Measurements from ENCODE around the gene LRFN3. TPM values are rescaled to one million over a fixed set of nuclear protein-coding genes. Genes with fewer than 3 reads are reported as not detected.

Gene LRFN3
- total RNA-seq, 1 experiment from 2014 or later: 20.6 TPM

DNA sequence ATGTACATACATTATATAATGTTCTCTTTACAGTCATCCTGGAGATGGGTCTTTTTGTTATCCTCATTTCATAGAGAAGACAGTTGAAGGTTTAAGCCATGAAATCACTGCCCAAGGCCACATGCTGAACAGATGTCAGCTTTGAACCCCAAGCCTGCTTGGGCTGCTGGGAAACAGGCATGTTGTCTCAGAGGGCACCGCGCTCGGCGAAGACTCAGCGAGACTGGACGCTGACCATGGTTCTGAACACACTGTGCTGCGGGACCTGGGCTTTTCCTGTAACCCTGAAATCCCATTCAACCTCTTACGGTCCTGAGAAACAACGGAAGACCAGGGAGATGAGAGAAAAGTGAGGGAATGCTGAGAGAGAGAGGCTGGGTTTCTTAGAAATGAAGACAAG is 27.3 kb downstream of the LRFN3 start (continued):
- TF ChIP-seq, protein P1, sequence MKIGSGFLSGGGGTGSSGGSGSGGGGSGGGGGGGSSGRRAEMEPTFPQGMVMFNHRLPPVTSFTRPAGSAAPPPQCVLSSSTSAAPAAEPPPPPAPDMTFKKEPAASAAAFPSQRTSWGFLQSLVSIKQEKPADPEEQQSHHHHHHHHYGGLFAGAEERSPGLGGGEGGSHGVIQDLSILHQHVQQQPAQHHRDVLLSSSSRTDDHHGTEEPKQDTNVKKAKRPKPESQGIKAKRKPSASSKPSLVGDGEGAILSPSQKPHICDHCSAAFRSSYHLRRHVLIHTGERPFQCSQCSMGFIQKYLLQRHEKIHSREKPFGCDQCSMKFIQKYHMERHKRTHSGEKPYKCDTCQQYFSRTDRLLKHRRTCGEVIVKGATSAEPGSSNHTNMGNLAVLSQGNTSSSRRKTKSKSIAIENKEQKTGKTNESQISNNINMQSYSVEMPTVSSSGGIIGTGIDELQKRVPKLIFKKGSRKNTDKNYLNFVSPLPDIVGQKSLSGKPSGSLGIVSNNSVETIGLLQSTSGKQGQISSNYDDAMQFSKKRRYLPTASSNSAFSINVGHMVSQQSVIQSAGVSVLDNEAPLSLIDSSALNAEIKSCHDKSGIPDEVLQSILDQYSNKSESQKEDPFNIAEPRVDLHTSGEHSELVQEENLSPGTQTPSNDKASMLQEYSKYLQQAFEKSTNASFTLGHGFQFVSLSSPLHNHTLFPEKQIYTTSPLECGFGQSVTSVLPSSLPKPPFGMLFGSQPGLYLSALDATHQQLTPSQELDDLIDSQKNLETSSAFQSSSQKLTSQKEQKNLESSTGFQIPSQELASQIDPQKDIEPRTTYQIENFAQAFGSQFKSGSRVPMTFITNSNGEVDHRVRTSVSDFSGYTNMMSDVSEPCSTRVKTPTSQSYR (CRISPR knock-in tag; IDR thresholded peaks at IDR 0.05): peak; percentile 77; the same call in 1 of the 2 replicates
- TF ChIP-seq, protein P2, sequence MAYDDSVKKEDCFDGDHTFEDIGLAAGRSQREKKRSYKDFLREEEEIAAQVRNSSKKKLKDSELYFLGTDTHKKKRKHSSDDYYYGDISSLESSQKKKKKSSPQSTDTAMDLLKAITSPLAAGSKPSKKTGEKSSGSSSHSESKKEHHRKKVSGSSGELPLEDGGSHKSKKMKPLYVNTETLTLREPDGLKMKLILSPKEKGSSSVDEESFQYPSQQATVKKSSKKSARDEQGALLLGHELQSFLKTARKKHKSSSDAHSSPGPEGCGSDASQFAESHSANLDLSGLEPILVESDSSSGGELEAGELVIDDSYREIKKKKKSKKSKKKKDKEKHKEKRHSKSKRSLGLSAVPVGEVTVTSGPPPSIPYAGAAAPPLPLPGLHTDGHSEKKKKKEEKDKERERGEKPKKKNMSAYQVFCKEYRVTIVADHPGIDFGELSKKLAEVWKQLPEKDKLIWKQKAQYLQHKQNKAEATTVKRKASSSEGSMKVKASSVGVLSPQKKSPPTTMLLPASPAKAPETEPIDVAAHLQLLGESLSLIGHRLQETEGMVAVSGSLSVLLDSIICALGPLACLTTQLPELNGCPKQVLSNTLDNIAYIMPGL (CRISPR knock-in tag; IDR thresholded peaks at IDR 0.05): no peak
- TF ChIP-seq MXD4 (CRISPR knock-in tag; IDR thresholded peaks at IDR 0.05; ENCODE audit: borderline replicate concordance): no peak
- no peak for TF ChIP-seq ZNF423 (CRISPR knock-in tag; IDR thresholded peaks at IDR 0.05)
- TF ChIP-seq TP53 (CRISPR knock-in tag; IDR thresholded peaks at IDR 0.05): 0 out of 2 replicates have a peak, but pooled peaks have one; percentile 64
- TF ChIP-seq, protein P3, sequence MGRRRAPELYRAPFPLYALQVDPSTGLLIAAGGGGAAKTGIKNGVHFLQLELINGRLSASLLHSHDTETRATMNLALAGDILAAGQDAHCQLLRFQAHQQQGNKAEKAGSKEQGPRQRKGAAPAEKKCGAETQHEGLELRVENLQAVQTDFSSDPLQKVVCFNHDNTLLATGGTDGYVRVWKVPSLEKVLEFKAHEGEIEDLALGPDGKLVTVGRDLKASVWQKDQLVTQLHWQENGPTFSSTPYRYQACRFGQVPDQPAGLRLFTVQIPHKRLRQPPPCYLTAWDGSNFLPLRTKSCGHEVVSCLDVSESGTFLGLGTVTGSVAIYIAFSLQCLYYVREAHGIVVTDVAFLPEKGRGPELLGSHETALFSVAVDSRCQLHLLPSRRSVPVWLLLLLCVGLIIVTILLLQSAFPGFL (CRISPR knock-in tag; IDR thresholded peaks at IDR 0.05; ENCODE audit: borderline replicate concordance): no peak
- no peak for TF ChIP-seq ZNF317 (CRISPR knock-in tag; IDR thresholded peaks at IDR 0.05; ENCODE audit: borderline replicate concordance, low read depth)
- peak; percentile 65; the same call in 1 of the 2 replicates for TF ChIP-seq JUN (CRISPR knock-in tag; IDR thresholded peaks at IDR 0.05)
- TF ChIP-seq, protein P4, sequence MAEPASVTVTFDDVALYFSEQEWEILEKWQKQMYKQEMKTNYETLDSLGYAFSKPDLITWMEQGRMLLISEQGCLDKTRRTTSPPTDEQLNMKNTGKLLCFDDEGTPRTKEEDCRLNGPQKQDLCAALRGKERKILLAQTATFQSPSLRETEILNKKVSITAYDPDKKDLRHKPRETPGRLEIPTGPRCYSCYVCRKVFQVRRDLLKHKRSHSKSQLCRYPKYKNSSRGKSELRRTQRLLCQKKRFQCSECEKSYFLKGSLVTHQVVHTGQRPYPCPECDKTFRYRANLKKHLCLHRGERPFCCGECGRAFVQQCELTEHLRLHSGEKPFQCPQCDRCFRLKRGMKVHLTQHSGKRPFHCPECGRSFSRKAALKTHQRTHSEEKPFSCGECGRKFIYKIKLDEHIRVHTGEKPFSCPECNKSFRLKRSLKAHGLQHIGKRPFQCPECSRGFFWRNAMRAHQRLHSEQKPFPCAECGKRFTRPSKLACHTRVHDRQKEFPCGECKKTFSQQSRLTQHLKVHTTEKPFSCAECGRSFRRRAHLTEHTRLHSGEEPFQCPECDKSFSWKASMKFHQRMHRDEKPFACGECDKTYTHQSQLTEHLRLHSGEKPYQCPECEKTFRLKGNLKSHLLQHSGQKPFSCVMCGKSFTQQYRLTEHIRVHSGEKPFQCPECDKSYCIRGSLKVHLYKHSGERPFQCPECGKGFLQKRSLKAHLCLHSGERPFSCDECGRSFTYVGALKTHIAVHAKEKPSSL (CRISPR knock-in tag; conservative IDR thresholded peaks at IDR 0.05): no peak
- 0 out of 2 replicates have a peak, but pooled peaks have one; percentile 40 for TF ChIP-seq NR2C2 (CRISPR knock-in tag; IDR thresholded peaks at IDR 0.05)
- TF ChIP-seq, protein P5, sequence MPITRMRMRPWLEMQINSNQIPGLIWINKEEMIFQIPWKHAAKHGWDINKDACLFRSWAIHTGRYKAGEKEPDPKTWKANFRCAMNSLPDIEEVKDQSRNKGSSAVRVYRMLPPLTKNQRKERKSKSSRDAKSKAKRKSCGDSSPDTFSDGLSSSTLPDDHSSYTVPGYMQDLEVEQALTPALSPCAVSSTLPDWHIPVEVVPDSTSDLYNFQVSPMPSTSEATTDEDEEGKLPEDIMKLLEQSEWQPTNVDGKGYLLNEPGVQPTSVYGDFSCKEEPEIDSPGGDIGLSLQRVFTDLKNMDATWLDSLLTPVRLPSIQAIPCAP (CRISPR knock-in tag; IDR thresholded peaks at IDR 0.05): peak; percentile 63; the same call in 1 of the 2 replicates
- TF ChIP-seq, protein P6, sequence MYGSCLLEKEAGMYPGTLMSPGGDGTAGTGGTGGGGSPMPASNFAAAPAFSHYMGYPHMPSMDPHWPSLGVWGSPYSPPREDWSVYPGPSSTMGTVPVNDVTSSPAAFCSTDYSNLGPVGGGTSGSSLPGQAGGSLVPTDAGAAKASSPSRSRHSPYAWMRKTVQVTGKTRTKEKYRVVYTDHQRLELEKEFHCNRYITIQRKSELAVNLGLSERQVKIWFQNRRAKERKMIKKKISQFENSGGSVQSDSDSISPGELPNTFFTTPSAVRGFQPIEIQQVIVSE (CRISPR knock-in tag; IDR thresholded peaks at IDR 0.05; ENCODE audit: borderline replicate concordance): no peak
- TF ChIP-seq ZNF121 (CRISPR knock-in tag; IDR thresholded peaks at IDR 0.05): no peak
- TF ChIP-seq, protein P7, sequence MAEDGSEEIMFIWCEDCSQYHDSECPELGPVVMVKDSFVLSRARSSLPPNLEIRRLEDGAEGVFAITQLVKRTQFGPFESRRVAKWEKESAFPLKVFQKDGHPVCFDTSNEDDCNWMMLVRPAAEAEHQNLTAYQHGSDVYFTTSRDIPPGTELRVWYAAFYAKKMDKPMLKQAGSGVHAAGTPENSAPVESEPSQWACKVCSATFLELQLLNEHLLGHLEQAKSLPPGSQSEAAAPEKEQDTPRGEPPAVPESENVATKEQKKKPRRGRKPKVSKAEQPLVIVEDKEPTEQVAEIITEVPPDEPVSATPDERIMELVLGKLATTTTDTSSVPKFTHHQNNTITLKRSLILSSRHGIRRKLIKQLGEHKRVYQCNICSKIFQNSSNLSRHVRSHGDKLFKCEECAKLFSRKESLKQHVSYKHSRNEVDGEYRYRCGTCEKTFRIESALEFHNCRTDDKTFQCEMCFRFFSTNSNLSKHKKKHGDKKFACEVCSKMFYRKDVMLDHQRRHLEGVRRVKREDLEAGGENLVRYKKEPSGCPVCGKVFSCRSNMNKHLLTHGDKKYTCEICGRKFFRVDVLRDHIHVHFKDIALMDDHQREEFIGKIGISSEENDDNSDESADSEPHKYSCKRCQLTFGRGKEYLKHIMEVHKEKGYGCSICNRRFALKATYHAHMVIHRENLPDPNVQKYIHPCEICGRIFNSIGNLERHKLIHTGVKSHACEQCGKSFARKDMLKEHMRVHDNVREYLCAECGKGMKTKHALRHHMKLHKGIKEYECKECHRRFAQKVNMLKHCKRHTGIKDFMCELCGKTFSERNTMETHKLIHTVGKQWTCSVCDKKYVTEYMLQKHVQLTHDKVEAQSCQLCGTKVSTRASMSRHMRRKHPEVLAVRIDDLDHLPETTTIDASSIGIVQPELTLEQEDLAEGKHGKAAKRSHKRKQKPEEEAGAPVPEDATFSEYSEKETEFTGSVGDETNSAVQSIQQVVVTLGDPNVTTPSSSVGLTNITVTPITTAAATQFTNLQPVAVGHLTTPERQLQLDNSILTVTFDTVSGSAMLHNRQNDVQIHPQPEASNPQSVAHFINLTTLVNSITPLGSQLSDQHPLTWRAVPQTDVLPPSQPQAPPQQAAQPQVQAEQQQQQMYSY (CRISPR knock-in tag; IDR thresholded peaks at IDR 0.05): no peak
- no peak for TF ChIP-seq NR1H2 (CRISPR knock-in tag; IDR thresholded peaks at IDR 0.05)
- peak; percentile 79; the same call in 1 of the 2 replicates for TF ChIP-seq TEAD4 (CRISPR knock-in tag; IDR thresholded peaks at IDR 0.05)
- TF ChIP-seq ZNF232 (CRISPR knock-in tag; IDR thresholded peaks at IDR 0.05): 0 out of 2 replicates have a peak, but pooled peaks have one; percentile 59
- TF ChIP-seq ZBTB21 (CRISPR knock-in tag; IDR thresholded peaks at IDR 0.05; ENCODE audit: borderline replicate concordance): no peak
- TF ChIP-seq, protein P8, sequence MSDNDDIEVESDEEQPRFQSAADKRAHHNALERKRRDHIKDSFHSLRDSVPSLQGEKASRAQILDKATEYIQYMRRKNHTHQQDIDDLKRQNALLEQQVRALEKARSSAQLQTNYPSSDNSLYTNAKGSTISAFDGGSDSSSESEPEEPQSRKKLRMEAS (CRISPR knock-in tag; IDR thresholded peaks at IDR 0.05): peak; percentile 52; the same call in 1 of the 2 replicates
- TF ChIP-seq CREB1 (CRISPR knock-in tag; IDR thresholded peaks at IDR 0.05): no peak
- no peak for TF ChIP-seq TCF7 (CRISPR knock-in tag; IDR thresholded peaks at IDR 0.05; ENCODE audit: low read depth)
- peak; percentile 71; the same call in 1 of the 2 replicates for TF ChIP-seq ETV6 (CRISPR knock-in tag; IDR thresholded peaks at IDR 0.05)
- TF ChIP-seq ELF4 (CRISPR knock-in tag; IDR thresholded peaks at IDR 0.05; ENCODE audit: low read depth): no peak

Measured in WTC11 (cell line).